ENCODE data around the gene MIS18BP1. TPM values are rescaled to one million over a fixed set of nuclear protein-coding genes. Genes with fewer than 3 reads are reported as not detected.

Gene MIS18BP1
- total and polyA plus RNA-seq, 2 experiments from 2014 or later: 24.4 to 28.9 TPM

- no peak for TF ChIP-seq EZH2phosphoT487 (IDR thresholded peaks at IDR 0.05; ENCODE audit: insufficient read depth, low read depth)
- no peak for TF ChIP-seq EZH2 (IDR thresholded peaks at IDR 0.05; ENCODE audit: insufficient read depth, poor library complexity, severe bottlenecking)
- in situ Hi-C loops (cut with MboI): no loop called here
- WGBS, 2 experiments (ENCODE audit: low coverage in 1 of 2, low lambda C conversion rate in 2 of 2, missing lambda C conversion rate in 2 of 2): 93 to 94% methylated on average over 1 of the region's 1 CpG
These were observed 42.8 kb downstream of the MIS18BP1 start for GRCh38 chr14:45210159-45210558.

GRCh38 chr14:45204241-45204640 lies 48.8 kb downstream of the MIS18BP1 start:
- H3K36me3 ChIP-seq (ENCODE audit: low read depth): peaks cover 15% of the 10 kb centered on the region; the same call in 1 of the 2 replicates
- H3F3A ChIP-seq (ENCODE audit: insufficient read depth): peaks cover 13% of the 10 kb centered on the region
- no peak for TF ChIP-seq EZH2phosphoT487 (IDR thresholded peaks at IDR 0.05; ENCODE audit: insufficient read depth, low read depth)
- no peak for TF ChIP-seq EZH2 (IDR thresholded peaks at IDR 0.05; ENCODE audit: insufficient read depth, poor library complexity, severe bottlenecking)
- no peak for DNase-seq
- no peaks in the 10 kb centered on the region for H4K20me1 ChIP-seq (ENCODE audit: insufficient read depth)
- H3K27ac ChIP-seq: no peak overlapping the region
- in situ Hi-C loops (cut with MboI): no loop called here
- no peak overlapping the region for H3K9ac ChIP-seq
- H2AFZ ChIP-seq: no peak overlapping the region
- H3K79me2 ChIP-seq (ENCODE audit: insufficient read depth): no peaks in the 10 kb centered on the region
- no peak overlapping the region for H3K4me2 ChIP-seq (ENCODE audit: unreplicated experiment)
- no peaks in the 10 kb centered on the region for H3K9me3 ChIP-seq (ENCODE audit: low read depth)
- H3K9me2 ChIP-seq (ENCODE audit: insufficient read depth): no peaks in the 10 kb centered on the region
- H3K4me1 ChIP-seq (ENCODE audit: insufficient read depth): peaks cover 6% of the 10 kb centered on the region
- H3K4me3 ChIP-seq: no peak overlapping the region
- H3K27me3 ChIP-seq (replicated peaks; ENCODE audit: insufficient read depth): no peaks in the 10 kb centered on the region

More at GRCh38 chr14:45210159-45210558, 42.8 kb downstream of the MIS18BP1 start:
- Histone ChIP-seq H2AFZ (no peak overlapping the region), H3K4me3 (no peak overlapping the region), H3K27me3 (replicated peaks; ENCODE audit: insufficient read depth) (no peaks in the 10 kb centered on the region), H3K9me2 (ENCODE audit: insufficient read depth) (no peaks in the 10 kb centered on the region), H3K27ac (no peak overlapping the region), H4K20me1 (ENCODE audit: insufficient read depth) (no peaks in the 10 kb centered on the region), H3K79me2 (ENCODE audit: insufficient read depth) (no peaks in the 10 kb centered on the region), H3K36me3 (ENCODE audit: low read depth) (peaks cover 18% of the 10 kb centered on the region; the same call in 1 of the 2 replicates), H3K9ac (no peak overlapping the region), H3F3A (ENCODE audit: insufficient read depth) (no peaks in the 10 kb centered on the region), H3K9me3 (ENCODE audit: low read depth) (no peaks in the 10 kb centered on the region), H3K4me2 (ENCODE audit: unreplicated experiment) (no peak overlapping the region), H3K4me1 (ENCODE audit: insufficient read depth) (no peaks in the 10 kb centered on the region)
- DNase-seq: no peak

GRCh38 chr14:45201905-45202304 lies 51.1 kb downstream of the MIS18BP1 start:
- peaks cover 20% of the 10 kb centered on the region for H3K4me1 ChIP-seq (ENCODE audit: insufficient read depth)
- WGBS, 2 experiments (ENCODE audit: low coverage in 1 of 2, low lambda C conversion rate in 2 of 2, missing lambda C conversion rate in 2 of 2): 30 to 46% methylated on average over 1 of the region's 1 CpG
- H3K9ac ChIP-seq: no peak overlapping the region
- H3K4me3 ChIP-seq: no peak overlapping the region
- TF ChIP-seq EZH2 (IDR thresholded peaks at IDR 0.05; ENCODE audit: insufficient read depth, poor library complexity, severe bottlenecking) (no peak), EZH2phosphoT487 (IDR thresholded peaks at IDR 0.05; ENCODE audit: insufficient read depth, low read depth) (no peak)
- H2AFZ ChIP-seq: no peak overlapping the region
- no peaks in the 10 kb centered on the region for H4K20me1 ChIP-seq (ENCODE audit: insufficient read depth)
- H3K79me2 ChIP-seq (ENCODE audit: insufficient read depth): no peaks in the 10 kb centered on the region
- no peaks in the 10 kb centered on the region for H3K9me3 ChIP-seq (ENCODE audit: low read depth)
- in situ Hi-C loops (cut with MboI): no loop called here
- H3K27ac ChIP-seq: no peak overlapping the region
- no peaks in the 10 kb centered on the region for H3K27me3 ChIP-seq (replicated peaks; ENCODE audit: insufficient read depth)
- DNase-seq: peak; percentile 29
- H3K4me2 ChIP-seq (ENCODE audit: unreplicated experiment): no peak overlapping the region
- H3F3A ChIP-seq (ENCODE audit: insufficient read depth): peaks cover 19% of the 10 kb centered on the region
- peaks cover 10% of the 10 kb centered on the region; the same call in 1 of the 2 replicates for H3K36me3 ChIP-seq (ENCODE audit: low read depth)
- H3K9me2 ChIP-seq (ENCODE audit: insufficient read depth): no peaks in the 10 kb centered on the region

GRCh38 chr14:45199230-45199629 lies 53.8 kb downstream of the MIS18BP1 start:
- TF ChIP-seq EZH2phosphoT487 (IDR thresholded peaks at IDR 0.05; ENCODE audit: insufficient read depth, low read depth): no peak
- TF ChIP-seq EZH2 (IDR thresholded peaks at IDR 0.05; ENCODE audit: insufficient read depth, poor library complexity, severe bottlenecking): no peak
- H3K4me2 ChIP-seq (ENCODE audit: unreplicated experiment): peak overlapping the region; percentile 50
- H2AFZ ChIP-seq: no peak overlapping the region
- H3K4me3 ChIP-seq: 0 out of 2 replicates have a peak overlapping the region, but pooled peaks have one; percentile 2
- H3K27ac ChIP-seq: peak overlapping the region; percentile 59
- no peaks in the 10 kb centered on the region for H3K9me2 ChIP-seq (ENCODE audit: insufficient read depth)
- peaks cover 19% of the 10 kb centered on the region for H3F3A ChIP-seq (ENCODE audit: insufficient read depth)
- peak overlapping the region; percentile 3; the same call in 1 of the 2 replicates for H3K9ac ChIP-seq
- no peaks in the 10 kb centered on the region for H4K20me1 ChIP-seq (ENCODE audit: insufficient read depth)
- 0 out of 2 replicates have a peak, but pooled peaks cover 5% of the 10 kb centered on the region for H3K36me3 ChIP-seq (ENCODE audit: low read depth)
- peaks cover 20% of the 10 kb centered on the region for H3K4me1 ChIP-seq (ENCODE audit: insufficient read depth)
- DNase-seq: peak; percentile 85
- WGBS, 2 experiments (ENCODE audit: low coverage in 1 of 2, low lambda C conversion rate in 2 of 2, missing lambda C conversion rate in 2 of 2): 94 to 96% methylated on average over 1 of the region's 1 CpG
- H3K9me3 ChIP-seq (ENCODE audit: low read depth): no peaks in the 10 kb centered on the region
- in situ Hi-C loops (cut with MboI): no loop called here
- no peaks in the 10 kb centered on the region for H3K79me2 ChIP-seq (ENCODE audit: insufficient read depth)
- H3K27me3 ChIP-seq (replicated peaks; ENCODE audit: insufficient read depth): no peaks in the 10 kb centered on the region
